H1 (cell line): ENCODE measurements around the gene CSNK1G2. TPM values are rescaled to one million over a fixed set of nuclear protein-coding genes. Genes with fewer than 3 reads are reported as not detected.

Experiments used
- CTCF ChIA-PET: fragments of 300-600 bp; sonication (Branson Sonifier 250); formaldehyde crosslinking; loops from one replicate; lab custom pipeline; 2021; ENCODE audit not compliant: partially characterized antibody; lab: Charles Lee
- POLR2A ChIA-PET: fragments of 300-600 bp; sonication (Branson Sonifier 250); formaldehyde crosslinking; loops from one replicate; lab custom pipeline; 2021; ENCODE audit warnings: inconsistent platforms; ENCODE audit not compliant: partially characterized antibody; lab: Charles Lee
- DNase-seq, 2 experiments: peaks; one replicate each; pipeline versions ENCODE4 v3.0.0 to v3.0.0-alpha.2; 2010 to 2022; ENCODE audit warnings: low spot score in 2 of 2, low read depth in 1 of 2, mixed read lengths in 1 of 2
- FAIRE-seq: peaks from 2 replicates; lab custom pipeline; 2011; peaks lifted over from hg19 to GRCh38; lab: Jason Lieb, UNC
- H2AFZ ChIP-seq: 2 replicates; pipeline ENCODE4 v1.8.1; 2012; ENCODE audit warnings: low read length, inconsistent platforms
- H2AK5ac ChIP-seq: 2 replicates; pipeline ENCODE4 v1.6.1; 2013; ENCODE audit warnings: low read depth, low read length
- H2BK120ac ChIP-seq: replicated peaks from 2 replicates; pipeline ENCODE3; 2013; ENCODE audit warnings: low read depth, low read length, inconsistent platforms
- H2BK12ac ChIP-seq: 2 replicates; pipeline ENCODE4 v1.6.1; 2013; ENCODE audit warnings: low read depth, low read length
- H2BK15ac ChIP-seq: 2 replicates; pipeline ENCODE4 v1.6.1; 2013; ENCODE audit warnings: low read length
- H2BK20ac ChIP-seq: 2 replicates; pipeline ENCODE4 v1.6.1; 2013; ENCODE audit warnings: low read length
- H2BK5ac ChIP-seq: 2 replicates; pipeline ENCODE4 v1.6.1; 2013; ENCODE audit warnings: low read depth, low read length
- H3K14ac ChIP-seq: 2 replicates; pipeline ENCODE4 v1.6.1; 2013; ENCODE audit warnings: inconsistent platforms; ENCODE audit not compliant: insufficient read length
- H3K18ac ChIP-seq: 2 replicates; pipeline ENCODE4 v1.6.1; 2013; ENCODE audit warnings: low read length; ENCODE audit errors: extremely low read depth
- H3K23ac ChIP-seq: 2 replicates; pipeline ENCODE4 v1.6.1; 2013; ENCODE audit warnings: inconsistent platforms; ENCODE audit not compliant: insufficient read length
- H3K23me2 ChIP-seq: 2 replicates; pipeline ENCODE4 v1.6.1; 2013; ENCODE audit warnings: low read depth, low read length
- H3K27ac ChIP-seq: 2 replicates; pipeline ENCODE4 v1.6.1; 2011; ENCODE audit warnings: low read depth, low read length, inconsistent platforms
- H3K27me3 ChIP-seq, 4 experiments: replicated peaks in 1 of 4; 1 replicate in 1 of 4; 2 replicates in 3 of 4; pipeline versions ENCODE4 v1.6.1 to v1.8.1; 2011 to 2013; ENCODE audit warnings: low read length in 3 of 4, mild to moderate bottlenecking in 3 of 4, inconsistent platforms in 2 of 4, mixed read lengths in 2 of 4, moderate library complexity in 1 of 4; ENCODE audit not compliant: control insufficient read depth in 3 of 4, insufficient read depth in 3 of 4; ENCODE audit errors: extremely low read depth in 1 of 4
- H3K36me3 ChIP-seq, 4 experiments: 2 replicates each; pipeline versions ENCODE4 v1.6.1 to v1.8.1; 2011 to 2013; ENCODE audit warnings: mild to moderate bottlenecking in 4 of 4, low read length in 3 of 4, moderate library complexity in 2 of 4, control low read depth in 1 of 4, inconsistent platforms in 1 of 4; ENCODE audit not compliant: insufficient read depth in 4 of 4, control insufficient read depth in 2 of 4
- H3K4ac ChIP-seq: replicated peaks from 2 replicates; pipeline ENCODE3; 2013; ENCODE audit warnings: low read length, low read depth, mixed read lengths, inconsistent platforms; ENCODE audit not compliant: insufficient read length
- H3K4me1 ChIP-seq, 4 experiments: replicated peaks in 1 of 4; 1 replicate in 1 of 4; 2 replicates in 3 of 4; pipeline versions ENCODE4 v1.6.1 to v1.8.1; 2011 to 2013; ENCODE audit warnings: low read length in 3 of 4, inconsistent platforms in 2 of 4, mixed read lengths in 1 of 4; ENCODE audit not compliant: insufficient read depth in 4 of 4, control insufficient read depth in 3 of 4
- H3K4me2 ChIP-seq, 2 experiments: 2 replicates each; pipeline versions ENCODE4 v1.6.1 to v1.8.1; 2011 to 2013; ENCODE audit warnings: low read depth in 2 of 2, low read length in 2 of 2, control low read depth in 1 of 2, inconsistent platforms in 1 of 2, mild to moderate bottlenecking in 1 of 2; ENCODE audit not compliant: insufficient read depth in 1 of 2
- H3K4me3 ChIP-seq, 4 experiments: fragments of 200-600, 300-600 bp in 1 of 4; sonication (generic), shearing (Covaris generic), sonication (Bioruptor Twin) in 1 of 4; 2 replicates each; pipeline versions ENCODE4 v1.5.1 to v1.8.1; 2011 to 2016; ENCODE audit warnings: low read length in 4 of 4, low read depth in 3 of 4, control low read depth in 2 of 4, inconsistent platforms in 2 of 4, mild to moderate bottlenecking in 2 of 4, mixed read lengths in 1 of 4, moderate library complexity in 1 of 4; ENCODE audit not compliant: insufficient read depth in 2 of 4; ENCODE audit errors: extremely low read depth in 1 of 4
- H3K56ac ChIP-seq: replicated peaks from 2 replicates; pipeline ENCODE3; 2013; ENCODE audit warnings: low read depth, mild to moderate bottlenecking, mixed read lengths, low read length, inconsistent platforms; ENCODE audit not compliant: insufficient read length
- H3K79me1 ChIP-seq: 2 replicates; pipeline ENCODE4 v1.6.1; 2013; ENCODE audit warnings: low read depth, low read length, control low read depth
- H3K79me2 ChIP-seq, 2 experiments: 2 replicates each; pipeline versions ENCODE4 v1.6.1 to v1.8.1; 2012 to 2013; ENCODE audit warnings: low read length in 2 of 2, mild to moderate bottlenecking in 2 of 2, inconsistent platforms in 1 of 2; ENCODE audit not compliant: insufficient read depth in 2 of 2, control insufficient read depth in 1 of 2
- H3K9ac ChIP-seq, 4 experiments: replicated peaks in 1 of 4; 1 replicate in 1 of 4; 2 replicates in 3 of 4; pipeline versions ENCODE4 v1.6.1 to v1.8.1; 2011 to 2013; ENCODE audit warnings: low read depth in 3 of 4, low read length in 3 of 4, control low read depth in 2 of 4, mild to moderate bottlenecking in 2 of 4, moderate library complexity in 2 of 4, inconsistent platforms in 1 of 4; ENCODE audit errors: extremely low read depth in 1 of 4
- H3K9me3 ChIP-seq, 2 experiments: 2 replicates each; pipeline versions ENCODE4 v1.6.1 to v1.8.1; 2012 to 2013; ENCODE audit warnings: mild to moderate bottlenecking in 2 of 2, moderate library complexity in 2 of 2, control low read depth in 1 of 2, inconsistent platforms in 1 of 2, low read depth in 1 of 2, low read length in 1 of 2, mixed read lengths in 1 of 2; ENCODE audit not compliant: insufficient read depth in 2 of 2
- H4K20me1 ChIP-seq, 2 experiments: replicated peaks in 1 of 2; 2 replicates each; pipeline versions ENCODE3 to v1.8.1; 2011 to 2013; ENCODE audit warnings: inconsistent platforms in 2 of 2, low read length in 2 of 2, mild to moderate bottlenecking in 1 of 2; ENCODE audit not compliant: insufficient read depth in 2 of 2, control insufficient read depth in 1 of 2
- H4K5ac ChIP-seq: 2 replicates; pipeline ENCODE4 v1.6.1; 2013; ENCODE audit warnings: low read length, low read depth, mixed read lengths, inconsistent platforms; ENCODE audit not compliant: insufficient read length
- H4K8ac ChIP-seq: 2 replicates; pipeline ENCODE4 v1.8.0; 2013; ENCODE audit warnings: mild to moderate bottlenecking, moderate library complexity, low read length, inconsistent platforms; ENCODE audit not compliant: insufficient read depth; ENCODE audit errors: extremely low read depth
- H4K91ac ChIP-seq: replicated peaks from 2 replicates; pipeline ENCODE3; 2013; ENCODE audit warnings: low read length, mixed read lengths, inconsistent platforms; ENCODE audit not compliant: insufficient read length
- EGR1 ChIP-seq: IDR thresholded peaks from 2 replicates; pipeline ENCODE4 v1.6.1; 2011; ENCODE audit warnings: low read depth, low read length, borderline replicate concordance
- SIRT6 ChIP-seq: IDR thresholded peaks from one replicate; pipeline ENCODE4 v1.7.1; 2012; ENCODE audit warnings: low read length, inconsistent platforms
- TAF1 ChIP-seq: IDR thresholded peaks from 2 replicates; pipeline ENCODE4 v1.6.1; 2011; ENCODE audit warnings: mild to moderate bottlenecking, low read depth, low read length
- TAF7 ChIP-seq: optimal IDR thresholded peaks from 2 replicates; pipeline ENCODE3; 2011; ENCODE audit warnings: low read depth, mild to moderate bottlenecking, inconsistent platforms, low read length, moderate library complexity, borderline replicate concordance
- YY1 ChIP-seq: IDR thresholded peaks from 2 replicates; pipeline ENCODE4 v1.6.1; 2011; ENCODE audit warnings: low read depth, mild to moderate bottlenecking, low read length
- WGBS, 2 experiments: shearing (Covaris generic) in 1 of 2; methylation state at CpG; one replicate each; pipeline versions ENCODE4 v1.1.6 to v1.1.7; 2013 to 2015; ENCODE audit warnings: low lambda C conversion rate in 2 of 2, mixed read lengths in 2 of 2, inconsistent platforms in 1 of 2, low coverage in 1 of 2, missing lambda C conversion rate in 1 of 2; ENCODE audit not compliant: insufficient replicate concordance in 2 of 2, insufficient coverage in 1 of 2, insufficient read length in 1 of 2; ENCODE audit errors: extremely low coverage in 1 of 2, missing lambda C conversion rate in 1 of 2; 5-methylcytosine and 5-hydroxymethylcytosine counted together
- polyA plus RNA-seq, 7 experiments: library from polyadenylated mRNA; depleted of rRNA in 3 of 7; stranded (reverse) in 5 of 7; unstranded in 2 of 7; fragments of >200 nt in 5 of 7; fragments of 200-250 nt in 2 of 7; gene quantifications; 1 replicate in 5 of 7; 2 replicates in 1 of 7; 4 replicates in 1 of 7; pipeline versions ENCODE4 v1.2.1 to v1.2.3, GENCODE V29; 2011 to 2013; ENCODE audit warnings: missing spikeins in 2 of 7, mixed read lengths in 2 of 7
- total RNA-seq: library from RNA; stranded (reverse); fragmentation: NEBNext Ultra II Directional; extraction: Animal tissue kit (Norgen Biotek cat#: 25700); gene quantifications from 2 replicates; pipeline ENCODE4 v1.2.1, GENCODE V29; 2021

CSNK1G2 gene
- total and polyA plus RNA-seq, 2 of the 8 experiments (the other 6 are each of a cell fraction or from before 2014, with no cell fraction given), result 99.5 to 130 TPM

GRCh38 chr19:2015608-2015950 lies 74.6 kb downstream of the CSNK1G2 start, which contains the start of gene BTBD2:
BTBD2 (minus strand) TSS chr19:2015714; CDS start chr19:2015703, 11 bp downstream.
- ChIA-PET POLR2A (interaction anchor here (1.8 to 2.0 kb wide), 2 partner anchors 10 to 45 kb away, joined by 5 to 9 read pairs; no protein-coding TSS in a partner anchor), CTCF (no interaction called here)
- H4K91ac ChIP-seq, result peak within 1 kb of the TSS; percentile 85
- 0% methylated on average over 1 of the region's 20 CpGs; no CpG with 5 or more reads in 1 of the 2 experiments for WGBS, 2 experiments
- H2AK5ac ChIP-seq, result no peak within 1 kb of the TSS
- no peaks in the 10 kb centered on the region; a peak in 1 of 4 replicates for H3K79me2 ChIP-seq
- no peak within 1 kb of the TSS for H4K5ac ChIP-seq
- no peak within 1 kb of the TSS for H3K4ac ChIP-seq
- H3K9me3 ChIP-seq, result no peaks in the 10 kb centered on the region
- H3K23me2 ChIP-seq, result peaks cover 7% of the 10 kb centered on the region; the same call in 1 of the 2 replicates
- no peak within 1 kb of the TSS for H3K23ac ChIP-seq
- no peak within 1 kb of the TSS for H3K56ac ChIP-seq
- H4K8ac ChIP-seq, result peak within 1 kb of the TSS; percentile 79
- no peak within 1 kb of the TSS for H3K14ac ChIP-seq
- H3K4me1 ChIP-seq, result peaks cover 0 to 15% (median 4%) of the 10 kb centered on the region in 4 experiments; a peak in 5 of 7 replicates
- DNase-seq (no peak), FAIRE-seq (no peak)
- no peaks in the 10 kb centered on the region for H3K27me3 ChIP-seq
- peak within 1 kb of the TSS; percentile 71; the same call in 1 of the 2 replicates for H2BK5ac ChIP-seq
- H3K9ac ChIP-seq, result peak within 1 kb of the TSS; percentile 49 to 85 (median 78); a peak in 6 of 7 replicates
- H3K27ac ChIP-seq, result no peak within 1 kb of the TSS
- no peak within 1 kb of the TSS for H2BK20ac ChIP-seq
- peaks cover 8 to 14% of the 10 kb centered on the region in 2 experiments for H4K20me1 ChIP-seq
- H3K4me2 ChIP-seq, result peak within 1 kb of the TSS; percentile 80 to 85
- H3K4me3 ChIP-seq, result peak within 1 kb of the TSS; percentile 49 to 79 (median 62)
- H3K79me1 ChIP-seq, result peaks cover 4% of the 10 kb centered on the region; the same call in 1 of the 2 replicates
- H2BK12ac ChIP-seq, result no peak within 1 kb of the TSS; the same call in 1 of the 2 replicates
- no peak within 1 kb of the TSS for H2AFZ ChIP-seq
- H3K18ac ChIP-seq, result no peak within 1 kb of the TSS; the same call in none of the 2 replicates
- no peak for TF ChIP-seq SIRT6
- TF ChIP-seq TAF1, result peak; percentile 62; the same call in 1 of the 2 replicates
- 0 out of 2 replicates have a peak, but pooled peaks have one; percentile 51 for TF ChIP-seq YY1
- TF ChIP-seq TAF7, result peak; percentile 30
- 0 out of 2 replicates have a peak, but pooled peaks have one; percentile 30 for TF ChIP-seq EGR1
- H2BK120ac ChIP-seq, result no peak within 1 kb of the TSS
- no peak within 1 kb of the TSS for H2BK15ac ChIP-seq
- H3K36me3 ChIP-seq, result no peaks in the 10 kb centered on the region; a peak in 1 of 8 replicates
